GM21576 (cell line): ENCODE measurements around the gene ADGRG2.
"Not testable (repeated sequence)": the region's sequence is repeated elsewhere in the genome, so short reads cannot be mapped to it uniquely, and the experiment has no call there.

Source experiments
- ATAC-seq: cut with Tn5 transposase; IDR thresholded peaks from one replicate; pipeline ENCODE4 v1.9.1; 2021; ENCODE audit warnings: mild to moderate bottlenecking, moderate library complexity; ENCODE audit not compliant: unreplicated experiment

ADGRG2 gene

DNA sequence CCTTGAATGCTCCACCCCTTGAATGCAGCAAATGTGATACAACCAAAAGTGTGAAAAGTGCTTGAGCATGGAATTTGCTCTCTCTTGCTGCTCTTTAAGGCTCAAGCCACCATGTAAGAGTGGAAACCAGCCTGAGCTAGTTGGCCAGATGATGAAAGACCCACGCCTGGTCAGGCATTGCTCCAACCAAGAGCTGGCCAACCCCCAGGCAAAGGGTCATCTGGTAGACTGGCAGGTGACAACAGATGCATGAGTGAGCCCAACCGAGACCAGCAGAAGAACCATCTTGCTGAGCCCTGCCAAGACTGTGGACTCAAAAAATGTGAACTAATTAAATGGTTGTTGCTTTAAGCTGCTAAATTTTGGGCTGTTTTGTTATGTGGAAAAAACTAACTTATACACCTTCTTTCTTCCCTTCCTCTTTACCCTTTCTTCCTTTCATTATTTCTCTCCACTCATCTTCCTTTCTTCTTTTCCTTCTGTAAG, 32.7 kb downstream of the ADGRG2 start:
- no peak for ATAC-seq

DNA sequence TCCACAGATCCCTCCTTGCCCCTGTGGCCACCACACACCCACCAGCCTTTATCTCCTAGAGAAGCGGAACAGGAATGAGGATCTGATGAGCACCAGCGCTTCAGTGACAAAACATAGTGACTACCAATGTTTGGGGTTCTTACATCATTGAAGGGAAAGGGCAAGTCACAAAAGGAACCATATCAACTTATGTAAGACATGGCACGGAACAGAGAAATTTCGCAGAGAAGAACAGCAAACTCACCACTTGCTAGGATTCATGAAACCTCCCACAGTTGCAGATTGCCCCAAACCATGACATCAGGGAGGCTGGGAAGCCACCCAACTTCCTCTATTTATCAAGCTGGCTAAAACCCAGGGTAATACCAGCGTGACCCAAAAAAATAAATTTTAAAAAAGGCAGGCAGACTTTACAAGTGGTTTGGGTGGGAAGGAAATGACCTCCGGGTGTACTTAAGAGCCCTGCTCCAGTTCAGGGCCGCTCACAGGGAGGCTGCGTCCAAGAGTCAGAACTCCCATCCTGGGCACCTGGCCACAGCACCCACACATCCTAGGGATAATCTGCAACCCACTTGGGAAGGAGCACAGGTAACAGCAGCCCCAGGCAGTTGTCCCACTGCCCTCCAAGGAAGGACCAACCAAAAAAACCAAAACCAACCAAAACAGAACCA, 36.0 kb downstream of the ADGRG2 start:
- ATAC-seq = no peak

DNA sequence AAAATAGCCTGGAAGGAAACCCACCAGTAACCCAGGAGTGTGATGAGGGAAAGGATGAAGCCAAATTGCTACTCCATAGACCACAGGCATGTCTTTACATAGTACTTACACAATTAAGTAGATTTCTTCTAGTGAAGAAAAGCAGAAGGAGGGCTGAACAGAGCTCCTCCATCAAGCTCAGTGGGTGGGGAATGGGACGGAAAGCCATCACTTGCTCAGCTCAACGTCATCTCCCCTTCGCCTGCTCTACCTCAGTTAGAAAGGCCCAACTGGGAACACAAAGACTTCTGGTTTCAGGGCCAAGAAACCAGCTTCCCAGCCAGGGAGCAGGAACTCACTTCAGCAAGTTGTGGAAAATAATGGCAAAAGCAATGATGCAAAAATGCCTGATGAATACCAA, 36.6 kb downstream of the ADGRG2 start:
- ATAC-seq = no peak

DNA sequence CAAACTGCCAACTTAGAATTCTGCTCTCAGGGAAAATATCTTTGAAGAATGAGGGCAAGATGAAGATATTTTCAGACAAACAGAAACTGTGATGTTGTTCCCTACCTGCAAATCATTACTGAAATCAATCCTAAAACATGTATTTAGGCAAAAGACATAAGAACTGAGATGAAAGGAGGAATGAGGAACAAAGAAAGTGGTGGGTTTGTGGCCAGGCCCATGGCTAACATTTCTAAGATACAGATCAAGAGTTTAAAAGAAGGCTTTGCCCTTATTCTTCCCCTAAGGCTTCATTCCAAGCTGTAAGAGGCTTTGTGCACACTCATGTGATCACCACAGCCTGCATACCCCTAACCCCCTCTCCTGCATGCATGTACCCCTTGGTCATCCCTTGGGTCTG, 46.5 kb downstream of the ADGRG2 start:
- no peak for ATAC-seq

DNA sequence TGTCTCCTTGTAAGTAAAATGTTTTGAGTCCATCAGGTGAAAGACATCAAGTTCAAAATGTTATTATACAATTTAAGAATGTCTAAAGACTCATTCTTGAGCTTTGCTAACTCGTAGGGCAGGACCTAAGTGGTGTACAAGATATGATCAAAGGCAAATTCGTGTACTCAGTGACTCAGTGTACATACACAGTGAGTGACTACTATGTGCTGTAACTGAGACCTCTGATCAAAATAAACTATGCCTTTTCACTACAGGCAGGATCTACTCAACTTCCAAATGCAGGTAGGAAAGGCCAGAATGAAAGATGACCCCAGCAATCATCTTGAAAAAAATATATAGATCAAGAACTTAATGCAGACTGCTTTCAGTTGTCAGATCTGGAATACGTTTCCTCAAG, 49.9 kb downstream of the ADGRG2 start:
- no peak for ATAC-seq

DNA sequence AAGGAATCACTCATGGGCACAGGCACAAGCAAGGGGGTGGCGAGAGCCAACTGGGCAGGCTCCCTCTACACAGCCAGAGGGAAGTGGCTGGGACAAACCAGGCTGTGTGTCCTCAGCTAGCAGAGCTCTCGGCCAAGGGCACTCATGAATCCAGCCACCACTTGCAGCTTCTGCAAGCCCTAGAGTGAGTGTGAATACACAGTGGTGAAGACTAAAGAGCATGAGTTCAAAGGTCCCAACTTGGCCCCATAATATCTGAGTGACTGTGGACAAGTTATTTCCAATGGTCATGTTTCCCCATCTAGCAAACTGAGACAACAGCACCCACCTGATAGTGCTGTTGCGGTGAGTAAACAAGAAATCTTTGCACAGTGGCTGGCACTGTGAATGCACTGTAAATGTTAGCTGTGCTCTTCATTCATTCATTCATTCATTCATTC, 51.7 kb downstream of the ADGRG2 start:
- no peak for ATAC-seq

DNA sequence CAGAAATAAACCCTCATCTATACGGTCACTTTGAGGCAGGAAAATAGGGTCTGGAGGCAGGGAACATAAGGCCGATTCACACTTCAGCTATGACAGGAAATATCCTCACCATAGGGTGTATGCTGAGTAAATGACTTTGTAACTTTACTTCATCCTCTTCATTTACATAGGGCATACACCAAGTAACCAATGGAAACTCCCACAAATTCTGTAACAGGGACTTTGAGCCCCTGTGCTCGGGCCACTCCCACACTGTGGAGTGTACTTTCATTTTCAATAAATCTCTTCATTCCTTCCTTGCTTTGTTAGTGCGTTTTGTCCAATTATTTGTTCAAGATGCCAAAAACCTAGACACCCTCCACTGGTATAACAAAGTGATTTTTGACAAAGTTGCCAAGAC, 55.3 kb downstream of the ADGRG2 start:
- not testable (repeated sequence) for ATAC-seq

DNA sequence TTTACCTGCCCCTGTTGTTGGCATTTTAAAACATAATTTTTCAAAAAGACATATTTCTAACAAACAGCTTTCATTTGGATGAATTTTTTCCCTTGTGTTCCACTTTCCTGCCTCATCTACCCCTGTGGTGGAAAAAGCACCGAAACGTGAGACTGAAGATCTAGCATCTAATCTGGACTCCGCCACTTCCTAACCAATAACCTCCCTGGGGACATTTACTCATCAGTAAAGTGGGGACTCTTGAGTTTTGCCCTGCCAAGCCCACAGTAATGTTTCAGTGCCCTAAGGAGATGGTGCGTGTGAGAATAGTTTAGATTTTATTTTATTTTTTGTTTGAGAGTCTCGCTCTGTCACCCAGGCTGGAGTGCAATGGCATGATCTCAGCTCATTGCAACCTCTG, 56.7 kb downstream of the ADGRG2 start:
- no peak for ATAC-seq

DNA sequence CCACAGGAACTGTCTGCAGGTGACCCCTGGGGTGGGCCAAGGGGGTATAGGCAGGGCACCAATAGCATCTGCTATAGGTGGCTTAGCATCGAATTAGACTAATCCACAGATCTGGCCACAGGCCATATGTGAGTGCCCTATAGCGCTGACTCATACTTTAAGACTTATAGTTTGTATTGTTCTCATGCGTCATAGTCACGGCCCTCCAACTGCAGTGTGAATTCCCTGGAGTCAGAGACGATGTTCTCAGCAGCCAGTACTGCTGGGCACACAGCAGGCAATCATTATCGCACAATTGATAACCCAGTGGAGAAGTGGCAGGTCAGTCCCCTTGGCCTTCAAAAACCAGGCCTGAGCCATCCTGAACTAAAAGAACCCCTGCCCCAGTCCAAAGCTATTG, 58.1 kb downstream of the ADGRG2 start:
- no peak for ATAC-seq

DNA sequence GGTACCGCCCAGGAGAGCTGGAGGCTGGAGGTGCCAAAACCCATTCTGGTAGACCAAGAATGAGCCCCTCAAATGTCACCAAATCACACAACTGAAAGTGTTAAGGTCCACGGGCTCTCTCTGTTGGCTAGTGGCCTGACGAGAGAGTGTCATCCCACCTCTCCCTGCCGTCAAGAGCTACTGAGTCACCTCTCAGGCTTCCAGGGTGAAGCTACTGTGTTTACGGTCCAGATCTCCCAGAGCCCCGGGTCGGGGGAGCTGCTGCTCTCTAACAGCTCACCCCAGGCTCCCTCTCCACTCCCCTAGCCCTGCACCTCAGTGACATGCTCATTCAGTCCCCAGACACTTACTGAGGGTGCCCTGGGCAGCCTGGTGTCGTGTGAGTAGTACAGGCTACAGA, 59.2 kb downstream of the ADGRG2 start:
- ATAC-seq = no peak

DNA sequence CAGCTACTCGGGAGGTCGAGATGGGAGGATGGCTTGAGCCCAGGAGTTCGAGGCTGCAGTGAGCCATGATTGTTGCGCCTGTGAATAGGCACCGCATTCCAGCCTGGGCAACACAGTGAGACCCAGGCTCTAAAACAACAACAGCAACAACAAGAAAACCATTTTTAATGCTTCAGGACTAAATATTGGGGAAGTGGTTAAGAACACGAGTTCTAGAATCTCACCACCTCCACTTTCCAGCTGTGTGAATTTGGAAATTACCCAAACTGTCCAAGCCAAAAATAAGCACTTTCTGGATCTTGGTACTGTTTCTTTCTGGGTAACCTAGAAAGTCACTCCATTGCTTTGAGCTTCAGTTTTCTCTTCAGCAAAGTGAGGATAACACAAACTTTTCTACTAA, 63.2 kb downstream of the ADGRG2 start:
- ATAC-seq = no peak

DNA sequence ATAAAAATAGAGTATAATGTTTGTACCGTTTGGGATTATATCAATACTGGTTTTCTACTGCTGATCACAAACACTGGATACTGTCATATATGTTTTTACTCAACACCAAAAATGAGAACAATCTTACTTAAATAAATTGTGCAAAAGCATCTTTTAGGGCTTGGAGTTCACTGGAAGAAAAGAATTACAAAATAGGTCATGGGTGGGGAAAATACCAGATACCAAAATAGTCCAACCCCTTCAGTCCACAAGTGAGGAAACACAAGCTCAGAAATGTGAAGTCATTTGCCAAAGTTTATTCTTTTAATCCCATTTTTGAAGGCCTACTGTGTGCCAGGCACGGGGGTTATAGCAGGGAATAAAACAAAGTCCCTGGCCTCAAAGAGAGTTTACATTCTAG, 64.4 kb downstream of the ADGRG2 start:
- ATAC-seq = no peak

DNA sequence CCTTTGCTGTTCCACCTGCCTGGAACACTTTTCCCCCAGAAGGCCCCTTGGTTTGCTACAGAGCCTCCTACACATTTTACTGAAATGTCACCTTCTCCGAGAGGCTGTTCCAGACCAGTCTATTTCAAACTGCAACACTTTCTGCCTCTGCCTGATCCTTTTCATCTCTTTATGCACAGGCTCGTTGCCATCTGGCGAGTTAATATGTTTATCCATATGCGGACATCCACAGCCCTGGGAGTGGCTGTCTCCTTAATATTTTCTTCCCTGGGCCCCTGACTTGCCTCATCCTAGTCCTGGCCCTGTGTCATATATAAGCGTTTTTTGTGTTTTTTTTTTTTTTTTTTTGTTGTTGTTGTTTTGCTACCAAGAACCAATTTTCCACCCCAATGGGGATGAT, 73.2 kb downstream of the ADGRG2 start:
- no peak for ATAC-seq

DNA sequence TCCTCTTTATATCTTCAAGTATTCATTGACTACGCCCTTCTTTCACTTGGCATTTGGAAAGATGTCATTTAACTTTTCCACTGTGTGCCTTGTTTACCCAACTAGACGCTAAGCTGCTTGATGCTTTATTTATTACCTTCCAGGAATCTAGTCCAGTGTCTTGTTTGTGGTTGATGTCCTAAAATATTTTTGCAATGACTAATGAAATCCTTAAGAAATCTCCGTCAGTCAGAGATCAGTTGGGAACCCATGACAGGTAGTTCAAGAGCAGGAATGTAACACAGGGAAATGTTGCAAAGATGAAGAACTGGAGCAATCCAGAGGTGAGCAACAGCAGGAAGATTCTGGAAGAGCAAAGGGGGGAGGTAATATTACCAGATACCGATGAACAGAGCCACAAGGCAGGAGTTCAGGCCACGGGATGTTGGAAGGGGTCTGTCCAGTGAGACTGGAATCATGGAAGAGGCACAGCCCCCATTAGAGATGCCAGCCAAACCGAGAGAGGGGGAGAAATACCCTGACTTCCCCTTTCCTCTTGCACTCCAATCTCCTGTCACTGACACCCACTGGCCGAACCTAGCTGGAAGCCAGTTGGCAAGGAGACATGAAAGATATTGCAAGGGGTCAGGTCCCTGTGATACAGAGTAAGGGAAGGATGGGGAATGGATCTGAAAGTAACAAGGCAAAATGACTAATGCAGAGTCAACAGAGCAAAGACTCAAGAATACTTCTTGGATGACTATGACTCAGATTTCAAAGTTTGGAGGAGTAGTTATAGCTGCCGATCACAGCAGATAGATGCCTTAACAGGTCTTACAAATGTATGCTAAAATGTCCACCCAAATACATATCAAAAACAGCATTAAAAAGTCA, 75.7 kb downstream of the ADGRG2 start:
- no peak for ATAC-seq

DNA sequence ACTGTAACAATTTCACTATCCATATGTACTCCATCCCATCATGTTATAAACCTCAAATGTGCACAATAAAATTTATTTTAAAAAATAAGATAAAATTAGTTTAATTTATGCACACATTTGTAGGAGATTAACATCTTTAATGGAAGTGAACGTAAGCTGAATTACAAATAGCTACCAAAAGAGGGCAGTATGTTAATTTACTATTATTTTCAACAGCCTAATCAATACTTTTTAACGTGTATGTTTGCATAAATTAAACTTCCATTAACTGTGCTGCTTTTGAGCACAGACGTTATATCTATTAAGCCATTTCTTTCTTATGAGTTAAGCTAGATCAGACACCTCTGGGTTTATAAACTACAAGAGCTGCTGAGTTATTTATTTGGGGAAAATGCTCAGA, 81.9 kb downstream of the ADGRG2 start:
- no peak for ATAC-seq

DNA sequence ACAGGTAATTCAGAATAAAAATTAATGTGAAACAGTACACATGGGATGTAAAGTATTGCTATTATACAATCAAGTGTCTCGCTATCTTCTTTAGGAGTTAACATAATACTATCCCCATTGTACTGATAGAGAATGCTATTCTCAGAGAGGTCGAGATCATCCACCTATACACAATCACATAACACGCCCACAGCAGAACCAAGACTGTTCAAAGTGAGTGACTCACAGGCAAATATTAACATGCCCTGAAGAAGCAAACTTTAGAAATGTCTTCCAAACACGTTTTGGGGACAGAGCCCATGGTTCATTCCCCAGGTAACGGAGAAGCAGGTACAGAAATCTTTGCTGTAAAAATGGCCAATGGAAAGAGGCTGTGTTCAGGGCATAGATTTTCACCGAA, 88.2 kb downstream of the ADGRG2 start:
- ATAC-seq = no peak

DNA sequence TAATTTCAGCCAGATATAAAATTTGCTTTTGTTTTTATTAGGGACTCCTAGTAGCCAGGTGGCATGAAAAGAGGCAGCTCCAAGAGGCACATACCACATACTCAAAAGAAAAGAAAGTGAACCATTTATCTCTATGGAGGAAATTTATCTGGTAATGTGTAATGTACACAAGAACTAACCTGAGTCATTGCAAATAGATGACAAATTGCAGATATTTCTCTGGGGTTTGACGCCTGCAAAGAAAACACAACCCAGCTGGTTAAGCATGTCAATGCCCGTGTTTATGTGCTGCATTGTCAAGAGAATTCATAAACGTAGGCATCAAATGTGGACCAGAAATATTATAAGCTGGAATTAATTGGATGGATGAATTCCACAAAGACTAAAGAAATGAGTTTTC, 91.5 kb downstream of the ADGRG2 start:
- ATAC-seq = no peak

DNA sequence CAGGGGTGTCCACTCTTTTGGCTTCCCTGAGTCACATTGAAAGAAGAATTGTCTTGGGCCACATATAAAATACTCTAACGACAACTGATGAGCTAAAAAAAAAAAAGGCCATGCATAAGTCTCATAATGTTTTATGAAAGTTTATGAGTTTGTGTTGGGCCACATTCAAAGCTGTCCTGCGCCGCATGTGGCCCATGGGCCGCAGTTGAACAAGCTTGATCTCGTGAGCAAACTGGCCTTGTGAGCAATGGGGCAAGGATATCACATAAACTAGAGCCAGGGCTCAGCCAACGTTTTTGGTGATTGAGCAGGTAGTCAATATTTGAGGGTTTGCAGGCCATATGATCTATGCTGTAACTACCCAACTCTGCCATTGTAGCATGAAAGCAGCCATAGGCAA, 93.7 kb downstream of the ADGRG2 start:
- ATAC-seq = no peak

DNA sequence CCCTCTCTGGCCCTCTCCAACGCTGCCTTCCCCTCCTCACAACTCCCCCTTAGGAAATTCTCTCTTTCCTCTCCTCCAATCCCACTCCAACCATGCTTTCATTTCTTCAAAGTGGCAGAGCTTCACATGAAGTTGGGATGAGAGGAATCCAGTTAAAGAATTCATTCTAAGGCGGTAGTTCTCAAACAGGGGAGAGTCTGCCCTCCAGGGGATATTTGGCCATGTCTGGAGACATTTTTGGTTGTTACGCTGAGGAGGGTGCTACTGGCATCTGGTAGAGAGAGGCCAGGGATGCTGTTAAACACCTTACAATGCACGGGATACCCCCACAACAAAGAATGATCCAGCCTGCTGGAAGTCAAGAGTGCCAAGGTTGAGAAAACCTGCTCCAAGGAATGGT, 97.9 kb downstream of the ADGRG2 start:
- ATAC-seq = no peak

DNA sequence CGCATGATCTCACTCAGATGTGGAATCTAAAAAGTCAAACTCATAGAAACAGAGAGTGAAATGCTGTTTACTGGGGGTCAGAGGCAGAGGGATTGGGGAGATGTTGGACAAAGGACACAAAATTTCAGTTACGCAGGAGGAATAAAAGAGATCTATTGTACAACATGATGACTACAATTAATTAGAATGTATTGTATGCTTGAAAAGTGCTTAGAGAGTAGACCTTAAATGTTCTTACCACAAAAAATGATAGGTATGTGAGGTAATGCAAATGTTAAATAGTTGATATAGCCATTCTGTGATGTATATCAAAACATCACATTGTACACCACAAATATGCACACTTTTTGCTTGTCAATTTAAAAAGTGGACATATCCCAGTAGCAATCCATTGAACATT, 102.3 kb downstream of the ADGRG2 start:
- ATAC-seq = no peak

DNA sequence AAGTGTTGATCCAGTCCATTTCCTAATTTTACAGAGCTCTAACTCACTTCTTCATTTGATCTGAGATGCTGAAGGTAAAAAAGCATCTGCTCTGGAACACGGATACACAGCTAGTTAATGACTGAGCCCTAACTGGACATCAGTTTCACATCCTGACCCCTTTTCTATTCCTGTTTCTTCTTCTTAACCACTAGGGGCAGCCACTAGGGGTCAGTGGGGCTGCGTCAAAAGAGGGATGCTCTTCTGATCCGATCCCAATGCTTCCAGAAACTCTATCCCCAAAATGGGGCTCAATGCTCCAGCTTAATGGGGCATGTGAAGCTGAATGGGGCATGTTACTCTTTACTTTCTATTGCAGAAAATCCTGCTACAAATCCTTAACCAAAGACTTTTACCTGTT, 105.0 kb downstream of the ADGRG2 start:
- no peak for ATAC-seq

DNA sequence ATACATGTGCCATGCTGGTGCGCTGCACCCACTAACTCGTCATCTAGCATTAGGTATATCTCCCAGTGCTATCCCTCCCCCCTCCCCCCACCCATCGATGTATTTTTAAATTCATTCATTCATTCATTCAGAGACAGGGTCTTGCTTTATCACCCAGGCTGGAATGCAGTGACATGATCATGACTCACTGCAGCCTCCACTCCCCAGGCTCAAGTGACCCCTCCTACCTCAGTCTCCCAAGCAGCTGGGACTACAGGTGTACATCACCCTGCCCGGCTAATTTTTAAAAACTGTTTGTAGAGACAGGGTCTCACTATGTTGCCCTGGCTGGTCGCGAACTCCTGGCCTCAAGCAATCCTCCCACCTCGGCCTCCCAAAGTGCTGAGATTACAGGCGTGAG, 105.7 kb downstream of the ADGRG2 start:
- not testable (repeated sequence) for ATAC-seq
